C1 segment of cervical spinal cord (tissue), 14 donors: ENCODE measurements around the gene RTN4R.
"Not testable (repeated sequence)": the region's sequence is repeated elsewhere in the genome, so short reads cannot be mapped to it uniquely, and the experiment has no call there.

ENCODE experiments used
- DNase-seq, 14 donors: peaks; one replicate each; lab custom pipeline; 2025; lab: John Stamatoyannopoulos, UW

Gene RTN4R

GRCh38 chr22:20286784-20287423 lies 18.8 kb upstream of the RTN4R start:
- DNase-seq = not testable (repeated sequence)

- not testable (repeated sequence) for DNase-seq
These were observed 18.2 kb upstream of the RTN4R start for GRCh38 chr22:20286312-20286660.

GRCh38 chr22:20285473-20286311 lies 17.6 kb upstream of the RTN4R start:
- peak in 11 of 14 donors; percentile 29 to 79 (median 52) for DNase-seq

- DNase-seq = no peak
These were observed 16.5 kb upstream of the RTN4R start for GRCh38 chr22:20284471-20285086.

GRCh38 chr22:20283674-20284066 lies 15.6 kb upstream of the RTN4R start:
- no peak for DNase-seq

- DNase-seq = no peak
These were observed 15.0 kb upstream of the RTN4R start for GRCh38 chr22:20282901-20283673.

- DNase-seq = no peak
These were observed 13.8 kb upstream of the RTN4R start for GRCh38 chr22:20281891-20282290.

GRCh38 chr22:20281473-20281872 lies 13.4 kb upstream of the RTN4R start:
- not testable (repeated sequence) for DNase-seq

GRCh38 chr22:20280866-20281265 lies 12.7 kb upstream of the RTN4R start:
- no peak for DNase-seq

GRCh38 chr22:20280163-20280562 lies 12.0 kb upstream of the RTN4R start:
- DNase-seq = peak in 4 of 14 donors; percentile 6 to 61 (median 16)

- no peak for DNase-seq
These were observed 11.6 kb upstream of the RTN4R start for GRCh38 chr22:20279662-20280134.

- DNase-seq = not testable (repeated sequence)
These were observed 10.8 kb upstream of the RTN4R start for GRCh38 chr22:20278726-20279490.

- not testable (repeated sequence) for DNase-seq
These were observed 10.0 kb upstream of the RTN4R start for GRCh38 chr22:20277936-20278635.

GRCh38 chr22:20276468-20276867 lies 8.3 kb upstream of the RTN4R start:
- no peak for DNase-seq

GRCh38 chr22:20275836-20276235 lies 7.7 kb upstream of the RTN4R start:
- DNase-seq = no peak

GRCh38 chr22:20275325-20275724 lies 7.2 kb upstream of the RTN4R start:
- DNase-seq = not testable (repeated sequence)

GRCh38 chr22:20274374-20274773 lies 6.3 kb upstream of the RTN4R start:
- DNase-seq = peak in 1 of 14 donors; percentile 63

- peak in 1 of 14 donors; percentile 62 for DNase-seq
These were observed 5.7 kb upstream of the RTN4R start for GRCh38 chr22:20273758-20274181.

GRCh38 chr22:20272700-20273099 lies 4.6 kb upstream of the RTN4R start:
- DNase-seq = no peak

- no peak for DNase-seq
These were observed 4.1 kb upstream of the RTN4R start for GRCh38 chr22:20272174-20272573.
